RPMI8226 (cell line): ENCODE measurements around the gene CYP19A1.
A peak's percentile ranks its signal among the peaks of the same experiment; 100 is the strongest.

Experiments
- DNase-seq: peaks from one replicate; pipeline ENCODE4 v3.0.0-alpha.2; 2015

CYP19A1 gene

GRCh38 chr15:51338496-51338895 lies at the start of gene CYP19A1:
CYP19A1 (minus strand) TSS chr15:51338596; CDS start chr15:51242912, 95,684 bp downstream.
- DNase-seq: no peak

GRCh38 chr15:51387699-51388041 lies 49.3 kb upstream of the CYP19A1 start:
- no peak for DNase-seq

- no peak for DNase-seq
Measured at GRCh38 chr15:51386960-51387698, 48.7 kb upstream of the CYP19A1 start.

GRCh38 chr15:51386486-51386885 lies 48.1 kb upstream of the CYP19A1 start:
- no peak for DNase-seq

GRCh38 chr15:51386029-51386428 lies 47.6 kb upstream of the CYP19A1 start:
- DNase-seq: no peak

GRCh38 chr15:51382787-51383186 lies 44.4 kb upstream of the CYP19A1 start:
- DNase-seq: peak; percentile 65

- peak; percentile 87 for DNase-seq
Measured at GRCh38 chr15:51380999-51381806, 42.8 kb upstream of the CYP19A1 start.

GRCh38 chr15:51379390-51379789 lies 41.0 kb upstream of the CYP19A1 start:
- DNase-seq: no peak

- no peak for DNase-seq
Measured at GRCh38 chr15:51378406-51378805, 40.0 kb upstream of the CYP19A1 start.

- no peak for DNase-seq
Measured at GRCh38 chr15:51377038-51377786, 38.8 kb upstream of the CYP19A1 start.

GRCh38 chr15:51375966-51376640 lies 37.7 kb upstream of the CYP19A1 start:
- DNase-seq: no peak

GRCh38 chr15:51374131-51374530 lies 35.7 kb upstream of the CYP19A1 start:
- no peak for DNase-seq

- no peak for DNase-seq
Measured at GRCh38 chr15:51371266-51371665, 32.9 kb upstream of the CYP19A1 start.

- DNase-seq: no peak
Measured at GRCh38 chr15:51369451-51369761, 31.0 kb upstream of the CYP19A1 start.

GRCh38 chr15:51368751-51369450 lies 30.5 kb upstream of the CYP19A1 start:
- DNase-seq: no peak

- DNase-seq: no peak
Measured at GRCh38 chr15:51368307-51368706, 29.9 kb upstream of the CYP19A1 start.

GRCh38 chr15:51367322-51367976 lies 29.1 kb upstream of the CYP19A1 start:
- no peak for DNase-seq

- DNase-seq: no peak
Measured at GRCh38 chr15:51366920-51367319, 28.5 kb upstream of the CYP19A1 start.

GRCh38 chr15:51366071-51366470 lies 27.7 kb upstream of the CYP19A1 start:
- no peak for DNase-seq

- no peak for DNase-seq
Measured at GRCh38 chr15:51365417-51365816, 27.0 kb upstream of the CYP19A1 start.

- no peak for DNase-seq
Measured at GRCh38 chr15:51363383-51363782, 25.0 kb upstream of the CYP19A1 start.

GRCh38 chr15:51359981-51360380 lies 21.6 kb upstream of the CYP19A1 start:
- no peak for DNase-seq
